GM19438 (cell line): Measurements from ENCODE around the gene DPM2.

Source experiments
- ATAC-seq: cut with Tn5 transposase; IDR thresholded peaks from one replicate; pipeline ENCODE4 v1.9.1; 2021; ENCODE audit warnings: low read depth; ENCODE audit not compliant: unreplicated experiment

DPM2 gene, protein sequence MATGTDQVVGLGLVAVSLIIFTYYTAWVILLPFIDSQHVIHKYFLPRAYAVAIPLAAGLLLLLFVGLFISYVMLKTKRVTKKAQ

DNA sequence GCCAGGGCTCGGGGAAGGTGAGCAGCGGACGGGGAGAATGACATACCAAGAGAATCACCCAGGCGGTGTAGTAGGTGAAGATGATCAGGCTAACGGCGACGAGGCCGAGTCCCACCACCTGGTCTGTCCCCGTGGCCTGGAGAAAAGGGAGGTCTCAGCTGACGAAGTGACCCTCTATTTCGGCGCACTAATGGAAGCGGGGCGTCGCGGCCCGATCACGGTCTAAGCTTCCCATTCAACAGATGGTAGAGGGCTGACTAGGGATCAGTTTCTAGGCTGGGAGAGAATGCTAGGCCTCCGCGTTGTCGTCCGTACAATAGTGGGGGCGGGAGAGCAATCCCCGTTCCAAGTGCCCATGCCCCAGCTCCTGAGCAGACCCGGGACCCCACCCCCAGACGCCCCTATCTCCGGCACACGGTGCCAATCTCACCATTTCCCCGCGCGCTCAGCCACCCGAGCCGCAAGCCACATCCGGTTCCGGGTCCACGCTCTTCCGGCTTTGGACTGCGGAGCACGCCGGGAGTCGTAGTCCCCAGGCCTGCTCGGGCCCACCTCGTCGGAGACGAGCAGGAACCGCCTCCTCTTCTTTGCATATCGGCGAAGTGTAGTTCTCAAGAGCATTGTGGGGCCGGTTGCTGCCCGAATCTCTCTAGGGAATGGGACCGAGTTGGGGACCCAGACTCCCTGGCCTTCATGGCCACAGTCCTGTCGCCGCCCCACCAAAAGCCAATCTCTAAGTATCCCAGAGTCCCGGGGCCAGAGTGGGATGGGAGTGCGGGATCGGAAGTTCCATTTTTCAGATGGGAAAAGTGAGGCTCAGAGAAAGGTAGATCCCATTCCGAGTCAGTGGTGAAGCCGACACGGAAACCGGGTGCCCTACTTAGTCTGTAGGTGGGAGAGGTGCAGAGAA lies at the start of gene DPM2:
Gene DPM2 (minus strand): TSS at position 467 of the 910 bp plus-strand sequence. CDS start 34 bp downstream, at position 433.
- peak; percentile 84 for ATAC-seq

DNA sequence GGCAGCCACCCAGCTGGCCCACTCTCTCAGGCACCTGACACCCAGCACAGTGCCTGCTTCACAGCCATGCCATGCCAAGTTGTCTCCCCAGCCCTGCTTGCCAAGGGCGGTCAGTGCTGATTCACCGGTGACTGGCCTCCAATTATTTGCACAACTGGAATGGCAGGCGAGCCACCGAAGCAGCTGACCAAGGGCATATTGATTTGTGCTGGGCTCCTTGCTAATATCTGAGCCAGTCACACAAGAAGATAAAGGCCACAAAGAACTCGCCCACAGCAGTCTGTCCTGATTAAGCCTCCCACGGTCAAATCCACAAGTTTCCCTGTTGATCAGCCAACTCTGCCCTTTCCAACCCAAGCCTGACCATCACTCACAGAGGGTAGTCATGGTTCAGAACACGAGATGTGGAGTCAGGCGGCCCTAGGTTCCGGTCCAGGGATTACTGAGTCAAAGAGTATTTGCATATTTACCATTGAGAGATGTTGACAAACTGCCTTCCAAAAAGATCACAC lies 49.5 kb upstream of the DPM2 start:
- no peak for ATAC-seq

- ATAC-seq: no peak
Measured at GRCh38 chr9:127985011-127985410, 47.4 kb upstream of the DPM2 start.

DNA sequence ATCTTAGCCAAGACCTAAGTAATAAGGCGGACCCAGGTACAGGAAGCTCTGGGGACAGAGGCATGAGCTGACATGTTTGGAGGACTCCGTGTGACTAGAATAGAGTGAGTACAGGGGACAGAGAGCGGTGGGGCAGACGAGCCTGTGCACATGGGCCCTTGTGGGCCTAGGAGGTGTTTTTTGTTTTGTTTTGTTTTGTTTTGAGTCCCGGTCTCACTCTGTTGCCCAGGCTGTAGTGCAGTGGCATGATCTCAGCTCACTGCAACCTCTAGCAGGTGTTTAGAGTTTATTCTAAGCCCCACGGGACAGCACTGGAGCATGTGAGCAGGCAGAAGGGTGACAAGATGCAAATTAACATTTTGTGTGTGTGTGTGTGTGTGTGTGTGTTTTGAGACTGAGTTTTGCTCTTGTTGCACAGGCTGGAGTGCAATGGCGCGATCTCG lies 46.2 kb upstream of the DPM2 start:
- no peak for ATAC-seq

- ATAC-seq: no peak
Measured at GRCh38 chr9:127982912-127983311, 45.3 kb upstream of the DPM2 start.

- ATAC-seq: no peak
Measured at GRCh38 chr9:127981559-127982121, 44.0 kb upstream of the DPM2 start.

- ATAC-seq: peak; percentile 61
Measured at GRCh38 chr9:127980706-127981558, 43.3 kb upstream of the DPM2 start, which contains the start of gene EEIG1. TSS of gene EEIG1 (minus strand) at chr9:127980989. CDS start at chr9:127980137, 852 bp downstream.

DNA sequence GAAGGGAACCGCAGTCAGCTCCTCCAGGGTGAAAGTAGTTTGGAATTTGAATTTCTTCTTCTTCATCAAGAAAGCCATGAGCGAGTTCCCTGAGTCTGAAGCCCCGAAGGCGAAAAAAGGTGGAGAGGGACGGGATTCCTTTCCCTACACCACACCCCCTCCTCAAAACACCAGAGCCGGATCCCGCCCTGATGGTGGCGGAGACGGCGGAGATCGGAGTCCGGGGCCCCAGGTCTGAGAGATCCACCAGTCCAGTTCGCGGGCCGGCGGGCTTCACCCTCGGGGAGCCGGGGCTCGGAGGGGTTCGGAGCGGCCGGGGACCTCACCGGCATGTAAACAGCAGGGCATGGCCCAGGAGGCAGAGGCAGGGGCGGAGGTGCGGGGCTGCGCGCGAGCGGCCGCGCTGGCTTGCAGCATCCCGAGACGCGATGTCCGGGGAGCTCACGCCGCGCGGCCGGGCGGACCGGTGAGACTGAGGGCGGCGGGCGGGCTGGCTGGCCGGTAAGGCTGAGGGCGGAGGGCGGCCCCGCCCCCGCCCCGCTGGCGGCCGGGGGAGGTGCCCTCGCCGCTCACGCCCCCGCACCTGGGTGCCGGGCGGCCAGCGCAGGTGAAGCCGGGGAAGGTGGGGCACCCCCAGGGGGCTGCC lies 42.5 kb upstream of the DPM2 start:
- peak; percentile 23 for ATAC-seq

DNA sequence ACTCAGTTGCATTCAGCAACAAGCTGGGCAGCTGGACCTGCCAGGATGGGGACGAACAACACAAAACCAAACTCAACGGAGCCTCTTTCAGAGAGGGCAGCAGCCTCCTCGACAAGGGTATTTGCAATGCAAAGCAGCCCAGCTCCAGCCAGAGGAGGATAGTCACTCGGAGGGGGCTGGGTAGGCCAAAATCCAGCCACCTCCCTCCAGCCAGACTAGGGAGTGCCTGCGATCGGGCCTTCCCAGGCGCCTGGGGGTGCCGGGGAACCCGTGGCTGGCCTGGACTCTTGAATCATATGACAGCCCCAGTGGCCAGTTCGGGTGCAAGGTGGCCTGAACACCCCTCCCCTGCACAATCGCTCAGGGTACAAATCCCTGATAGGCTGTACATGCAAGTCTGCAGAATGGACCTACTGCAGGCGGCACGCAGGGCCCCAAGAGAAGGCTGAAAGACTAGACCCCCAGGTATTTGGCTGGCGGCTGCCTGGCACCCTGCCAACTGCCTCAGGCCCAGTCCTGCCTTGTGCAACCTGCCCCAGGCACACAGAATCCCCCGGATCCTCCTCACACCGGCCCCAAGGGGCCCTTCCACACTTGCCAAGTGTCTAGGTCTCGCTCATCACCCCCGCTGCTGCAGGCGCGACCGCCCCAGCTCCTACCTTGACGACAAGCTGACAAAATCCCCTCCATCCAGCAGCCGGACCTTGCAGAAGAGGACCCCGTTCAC lies 41.8 kb upstream of the DPM2 start:
- no peak for ATAC-seq

DNA sequence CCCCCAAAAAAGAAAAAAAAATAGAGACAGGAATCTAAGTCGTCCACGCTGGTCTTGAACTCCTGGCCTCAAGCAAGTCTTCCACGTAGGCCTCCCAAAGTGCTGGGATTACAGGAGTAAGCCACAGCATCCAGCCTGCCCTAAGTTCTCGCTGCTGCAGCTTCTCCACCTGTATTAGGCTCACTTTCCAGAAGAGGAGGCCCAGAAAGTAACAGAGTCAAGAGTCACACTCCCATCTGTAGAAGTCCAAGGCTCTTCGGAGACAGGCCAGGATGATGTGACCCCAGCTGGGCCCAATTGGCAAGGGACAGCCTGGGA lies 41.3 kb upstream of the DPM2 start:
- ATAC-seq: no peak

DNA sequence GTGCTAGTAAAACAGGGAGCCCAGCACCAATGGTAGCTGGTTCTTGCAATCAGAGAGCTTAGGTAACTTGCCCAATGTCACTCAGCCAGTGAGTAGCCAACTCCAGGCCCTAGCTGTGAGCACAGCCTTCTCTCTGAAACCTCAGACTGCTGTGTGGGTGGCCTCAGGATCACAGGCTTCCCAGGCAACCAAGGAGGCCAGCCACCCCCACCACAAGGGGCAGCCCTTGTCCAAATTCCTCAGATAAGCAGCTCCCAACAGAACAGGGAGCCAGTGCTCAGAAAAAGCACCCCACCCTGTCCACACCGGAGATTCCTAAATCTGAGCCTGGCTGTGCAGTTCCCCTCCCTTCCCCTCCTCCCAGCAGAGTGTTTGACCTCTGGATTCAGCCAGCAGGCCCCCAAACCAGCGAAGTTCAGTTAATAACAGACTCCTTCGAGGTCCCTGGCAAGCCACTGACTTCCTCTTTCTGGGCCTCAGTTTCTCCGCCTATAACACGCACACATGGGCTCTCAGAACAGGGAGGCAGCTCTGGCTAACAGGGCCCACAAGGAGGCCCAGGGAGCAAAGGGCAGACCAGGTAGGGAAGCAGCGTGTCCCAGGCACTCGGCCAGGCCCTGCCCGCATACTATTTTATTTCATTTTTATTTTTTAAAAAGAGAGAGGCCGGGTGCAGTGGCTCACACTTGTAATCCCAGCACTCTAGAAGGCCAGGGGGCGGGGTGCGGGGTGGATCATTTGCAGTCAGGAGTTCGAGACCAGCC lies 40.4 kb upstream of the DPM2 start:
- ATAC-seq: no peak

DNA sequence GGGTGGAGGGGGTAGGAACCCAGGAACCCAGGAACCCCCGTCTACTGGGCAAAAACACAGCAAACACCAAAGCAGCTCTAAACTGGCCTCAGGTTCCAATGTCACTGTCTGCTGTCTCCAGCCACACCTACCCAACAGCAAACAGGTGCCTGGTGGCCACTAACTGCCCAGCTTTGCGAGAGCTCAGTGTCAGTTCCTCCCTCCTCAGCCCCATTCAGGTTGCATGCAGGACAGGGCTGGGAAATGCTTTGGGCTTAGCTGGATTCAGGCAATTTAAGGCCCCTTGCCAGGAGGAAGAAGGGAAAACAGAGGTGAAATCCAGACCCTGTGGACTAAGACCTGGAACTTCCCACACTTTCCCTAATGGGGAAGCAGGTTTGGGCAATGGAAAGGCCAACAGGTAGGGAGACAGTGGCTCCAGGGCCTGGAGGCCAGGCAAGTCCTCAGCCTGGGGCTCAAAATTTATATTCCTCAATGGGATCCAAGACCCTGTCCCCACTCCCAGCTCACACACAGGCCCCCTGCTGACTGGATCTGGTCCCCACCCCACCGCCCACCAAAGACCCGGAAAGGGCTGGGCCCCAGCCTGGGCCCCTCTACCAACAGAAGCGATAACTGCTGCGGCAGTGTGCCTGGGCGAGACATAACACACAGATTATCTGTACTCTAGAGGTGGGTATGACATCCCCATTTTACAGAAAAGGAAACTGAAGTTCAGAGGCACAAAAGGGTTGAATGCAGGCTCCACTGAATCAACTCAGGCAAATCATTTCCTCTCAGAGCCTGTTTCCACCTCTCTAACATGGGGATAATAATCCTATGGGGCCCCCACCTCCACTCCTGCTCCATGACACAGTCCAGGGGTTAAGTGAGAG lies 39.6 kb upstream of the DPM2 start:
- no peak for ATAC-seq

GRCh38 chr9:127976498-127976897 lies 38.8 kb upstream of the DPM2 start:
- no peak for ATAC-seq

DNA sequence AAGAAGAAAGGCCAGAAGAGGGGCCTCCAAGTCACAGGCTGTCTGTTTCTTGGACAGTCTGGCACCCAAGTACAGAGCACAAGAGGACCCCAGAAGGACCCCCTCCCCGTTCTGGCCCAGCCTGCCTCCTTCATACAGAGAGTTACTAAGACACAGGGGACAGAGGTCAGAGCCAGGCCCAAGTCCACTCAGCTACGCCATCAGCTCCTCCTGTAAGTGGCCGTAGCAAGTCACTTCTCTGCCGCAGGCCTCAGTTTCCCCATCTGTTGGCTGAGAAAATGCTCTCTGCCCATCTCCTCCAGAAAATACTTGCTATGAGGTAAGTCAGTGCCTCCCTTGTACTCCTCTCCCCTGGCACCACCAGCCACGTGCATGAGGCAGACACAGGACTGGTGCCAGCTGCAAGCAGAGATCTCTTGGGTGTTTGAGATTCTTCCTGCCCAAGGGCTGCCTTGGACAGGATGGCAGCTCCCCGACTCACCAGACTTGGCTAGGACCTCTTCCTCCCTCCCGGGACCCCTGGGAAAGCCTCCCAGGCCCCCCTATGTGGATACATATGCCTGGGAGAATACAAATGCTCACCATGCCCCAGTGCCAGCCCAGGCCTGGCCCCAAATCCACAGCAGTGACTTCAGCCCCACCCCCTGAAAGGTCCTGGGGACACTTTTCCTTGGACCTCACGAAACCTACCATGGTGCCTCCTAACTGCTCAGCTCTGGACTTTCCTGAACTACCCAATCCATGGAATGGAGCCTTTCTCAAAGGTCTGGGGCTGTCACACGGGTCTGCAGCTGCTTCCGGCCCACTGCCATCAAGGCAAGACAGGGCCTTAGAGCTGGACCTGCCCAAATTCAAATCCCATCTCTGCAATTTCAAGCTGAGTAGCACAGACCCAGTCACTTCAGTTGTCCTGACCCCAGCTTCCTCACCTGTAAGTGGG lies 38.0 kb upstream of the DPM2 start:
- ATAC-seq: no peak

DNA sequence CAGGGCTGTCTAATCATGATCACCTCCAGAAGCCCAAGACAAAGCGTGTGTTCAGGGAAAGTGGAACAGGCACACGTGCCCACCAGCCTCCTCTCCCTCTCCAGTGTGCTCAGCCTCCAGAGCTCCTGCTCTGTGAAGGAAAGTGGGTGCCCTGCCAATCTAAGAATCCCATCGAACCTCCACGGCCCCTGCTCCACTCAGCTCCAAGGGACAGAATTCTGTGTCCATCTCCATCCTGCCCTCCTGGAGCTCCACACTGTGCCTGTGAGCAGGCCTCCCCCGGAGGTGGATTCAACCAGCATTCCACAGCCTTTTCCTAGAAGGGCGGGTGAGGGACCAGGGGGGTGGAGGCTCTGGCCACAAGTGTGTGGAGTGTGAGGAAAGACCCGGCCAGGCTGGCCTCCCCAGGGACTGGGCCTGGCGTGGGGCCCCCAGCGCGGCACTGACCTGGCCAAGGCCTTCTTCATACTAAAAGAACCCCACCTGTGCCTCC lies 37.2 kb upstream of the DPM2 start:
- ATAC-seq: no peak

DNA sequence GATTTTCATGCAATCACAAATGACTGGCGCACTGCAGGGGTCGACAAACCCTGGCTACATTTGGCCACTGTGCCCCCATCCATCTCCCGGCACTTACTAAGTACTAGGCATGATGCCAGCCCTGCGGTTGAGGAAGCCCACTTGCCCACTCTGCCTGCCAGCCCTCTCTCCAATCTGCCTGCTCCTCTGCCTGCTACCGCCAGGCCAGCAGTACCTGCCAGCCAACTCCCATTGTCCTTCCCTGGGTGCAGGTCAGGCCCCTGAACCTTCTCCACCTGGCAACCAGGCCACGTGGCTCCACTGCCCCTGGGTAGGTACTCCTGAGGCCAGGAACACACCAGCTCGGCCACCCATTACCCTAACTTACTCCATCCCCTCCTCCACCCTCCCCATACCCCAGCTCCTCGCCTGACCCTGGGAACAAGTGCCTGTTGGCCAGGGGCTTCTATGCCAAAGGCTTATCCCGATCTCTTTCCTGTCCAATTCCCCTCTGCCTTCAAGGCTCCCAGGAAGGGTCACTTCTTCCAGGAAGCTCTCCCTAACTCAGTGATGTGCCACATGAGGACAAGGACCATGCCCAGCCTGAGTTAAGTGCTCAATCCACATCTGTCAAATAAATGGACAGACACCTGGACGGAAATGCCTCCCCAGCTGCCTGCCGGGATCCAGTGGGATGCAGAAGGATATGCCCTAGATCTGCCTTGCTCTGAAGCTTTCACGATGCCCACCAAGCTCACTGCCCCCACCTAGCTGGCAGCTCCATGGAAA lies 36.5 kb upstream of the DPM2 start:
- no peak for ATAC-seq
